ENCODE measurements around the gene GCLM.
"Not testable (repeated sequence)": the region's sequence is repeated elsewhere in the genome, so short reads cannot be mapped to it uniquely, and the experiment has no call there.

The GCLM gene

DNA sequence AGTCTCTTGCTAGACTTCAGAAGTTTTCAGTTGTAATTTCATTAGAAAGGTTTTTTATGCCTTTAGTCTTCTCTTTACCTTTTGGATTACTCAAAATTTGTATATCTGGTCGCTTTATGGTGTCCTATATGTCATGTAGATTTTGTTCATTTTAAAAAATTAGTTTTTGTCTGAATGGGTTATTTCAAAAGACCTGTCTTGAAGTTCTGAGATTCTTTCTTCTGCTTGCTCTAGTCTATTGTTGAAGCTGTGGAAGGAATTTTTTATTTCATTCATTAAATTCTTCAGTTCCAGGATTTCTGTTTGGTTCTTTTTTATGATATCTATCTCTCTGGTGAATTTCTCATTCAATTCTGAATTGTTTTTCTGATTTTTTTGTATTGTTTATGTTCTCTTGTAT lies 46.5 kb upstream of the GCLM start:
- Histone ChIP-seq H3K27me3 (ENCODE audit: insufficient read depth, poor library complexity, severe bottlenecking) (no peaks in the 10 kb centered on the region), H3K4me3 (replicated peaks; ENCODE audit: insufficient read depth, low read length) (no peak overlapping the region), H3K27ac (replicated peaks) (no peak overlapping the region)
- TF ChIP-seq SPI1 (IDR thresholded peaks at IDR 0.05; ENCODE audit: borderline replicate concordance, low read depth) (no peak), GABPA (IDR thresholded peaks at IDR 0.05; ENCODE audit: low read depth) (no peak), POLR2AphosphoS5 (IDR thresholded peaks at IDR 0.05; ENCODE audit: low read depth) (no peak)
- TF ChIP-seq, protein P1, sequence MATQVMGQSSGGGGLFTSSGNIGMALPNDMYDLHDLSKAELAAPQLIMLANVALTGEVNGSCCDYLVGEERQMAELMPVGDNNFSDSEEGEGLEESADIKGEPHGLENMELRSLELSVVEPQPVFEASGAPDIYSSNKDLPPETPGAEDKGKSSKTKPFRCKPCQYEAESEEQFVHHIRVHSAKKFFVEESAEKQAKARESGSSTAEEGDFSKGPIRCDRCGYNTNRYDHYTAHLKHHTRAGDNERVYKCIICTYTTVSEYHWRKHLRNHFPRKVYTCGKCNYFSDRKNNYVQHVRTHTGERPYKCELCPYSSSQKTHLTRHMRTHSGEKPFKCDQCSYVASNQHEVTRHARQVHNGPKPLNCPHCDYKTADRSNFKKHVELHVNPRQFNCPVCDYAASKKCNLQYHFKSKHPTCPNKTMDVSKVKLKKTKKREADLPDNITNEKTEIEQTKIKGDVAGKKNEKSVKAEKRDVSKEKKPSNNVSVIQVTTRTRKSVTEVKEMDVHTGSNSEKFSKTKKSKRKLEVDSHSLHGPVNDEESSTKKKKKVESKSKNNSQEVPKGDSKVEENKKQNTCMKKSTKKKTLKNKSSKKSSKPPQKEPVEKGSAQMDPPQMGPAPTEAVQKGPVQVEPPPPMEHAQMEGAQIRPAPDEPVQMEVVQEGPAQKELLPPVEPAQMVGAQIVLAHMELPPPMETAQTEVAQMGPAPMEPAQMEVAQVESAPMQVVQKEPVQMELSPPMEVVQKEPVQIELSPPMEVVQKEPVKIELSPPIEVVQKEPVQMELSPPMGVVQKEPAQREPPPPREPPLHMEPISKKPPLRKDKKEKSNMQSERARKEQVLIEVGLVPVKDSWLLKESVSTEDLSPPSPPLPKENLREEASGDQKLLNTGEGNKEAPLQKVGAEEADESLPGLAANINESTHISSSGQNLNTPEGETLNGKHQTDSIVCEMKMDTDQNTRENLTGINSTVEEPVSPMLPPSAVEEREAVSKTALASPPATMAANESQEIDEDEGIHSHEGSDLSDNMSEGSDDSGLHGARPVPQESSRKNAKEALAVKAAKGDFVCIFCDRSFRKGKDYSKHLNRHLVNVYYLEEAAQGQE (IDR thresholded peaks at IDR 0.05; ENCODE audit: insufficient replicate concordance, low read depth): no peak
- TF ChIP-seq, protein P2, sequence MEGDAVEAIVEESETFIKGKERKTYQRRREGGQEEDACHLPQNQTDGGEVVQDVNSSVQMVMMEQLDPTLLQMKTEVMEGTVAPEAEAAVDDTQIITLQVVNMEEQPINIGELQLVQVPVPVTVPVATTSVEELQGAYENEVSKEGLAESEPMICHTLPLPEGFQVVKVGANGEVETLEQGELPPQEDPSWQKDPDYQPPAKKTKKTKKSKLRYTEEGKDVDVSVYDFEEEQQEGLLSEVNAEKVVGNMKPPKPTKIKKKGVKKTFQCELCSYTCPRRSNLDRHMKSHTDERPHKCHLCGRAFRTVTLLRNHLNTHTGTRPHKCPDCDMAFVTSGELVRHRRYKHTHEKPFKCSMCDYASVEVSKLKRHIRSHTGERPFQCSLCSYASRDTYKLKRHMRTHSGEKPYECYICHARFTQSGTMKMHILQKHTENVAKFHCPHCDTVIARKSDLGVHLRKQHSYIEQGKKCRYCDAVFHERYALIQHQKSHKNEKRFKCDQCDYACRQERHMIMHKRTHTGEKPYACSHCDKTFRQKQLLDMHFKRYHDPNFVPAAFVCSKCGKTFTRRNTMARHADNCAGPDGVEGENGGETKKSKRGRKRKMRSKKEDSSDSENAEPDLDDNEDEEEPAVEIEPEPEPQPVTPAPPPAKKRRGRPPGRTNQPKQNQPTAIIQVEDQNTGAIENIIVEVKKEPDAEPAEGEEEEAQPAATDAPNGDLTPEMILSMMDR (IDR thresholded peaks at IDR 0.05; ENCODE audit: insufficient read depth, low read length): no peak
- no peak for DNase-seq (ENCODE audit: low read depth in 1 of 2, low spot score in 1 of 2)

DNA sequence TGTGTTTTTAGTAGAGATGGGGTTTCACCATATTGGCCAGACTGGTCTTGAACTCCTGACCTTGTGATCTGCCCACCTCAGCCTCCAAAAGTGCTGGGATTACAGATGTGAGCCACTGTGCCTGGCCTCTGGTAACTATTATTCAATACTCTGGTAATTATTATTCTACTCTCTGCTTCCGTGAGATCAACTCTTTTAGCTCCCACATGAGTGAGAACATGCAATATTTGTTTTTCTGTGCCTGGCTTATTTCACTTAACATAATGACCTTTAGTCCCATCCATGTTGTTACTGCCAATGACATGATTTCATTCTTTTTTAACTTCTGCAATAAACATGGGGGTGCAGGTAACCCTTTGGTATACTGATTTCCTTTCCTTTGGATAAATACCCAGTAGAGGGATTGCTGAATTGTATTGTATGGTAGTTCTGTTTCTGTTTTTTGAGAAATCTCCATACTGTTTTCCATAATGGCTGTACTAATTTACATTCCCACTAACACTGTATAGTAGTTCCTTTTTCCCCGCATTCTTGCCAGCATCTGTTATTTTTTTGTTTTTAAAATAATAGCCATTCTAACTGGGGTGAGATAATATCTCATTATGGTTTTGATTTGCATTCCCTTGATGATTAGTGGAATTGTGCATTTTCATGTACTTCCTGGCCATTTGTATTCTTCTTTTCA lies 37.9 kb upstream of the GCLM start:
- not testable (repeated sequence) for H3K27ac ChIP-seq (replicated peaks); H3K4me3 ChIP-seq (replicated peaks; ENCODE audit: insufficient read depth, low read length); DNase-seq (ENCODE audit: low read depth in 1 of 2, low spot score in 1 of 2); H3K27me3 ChIP-seq (ENCODE audit: insufficient read depth, poor library complexity, severe bottlenecking)

DNA sequence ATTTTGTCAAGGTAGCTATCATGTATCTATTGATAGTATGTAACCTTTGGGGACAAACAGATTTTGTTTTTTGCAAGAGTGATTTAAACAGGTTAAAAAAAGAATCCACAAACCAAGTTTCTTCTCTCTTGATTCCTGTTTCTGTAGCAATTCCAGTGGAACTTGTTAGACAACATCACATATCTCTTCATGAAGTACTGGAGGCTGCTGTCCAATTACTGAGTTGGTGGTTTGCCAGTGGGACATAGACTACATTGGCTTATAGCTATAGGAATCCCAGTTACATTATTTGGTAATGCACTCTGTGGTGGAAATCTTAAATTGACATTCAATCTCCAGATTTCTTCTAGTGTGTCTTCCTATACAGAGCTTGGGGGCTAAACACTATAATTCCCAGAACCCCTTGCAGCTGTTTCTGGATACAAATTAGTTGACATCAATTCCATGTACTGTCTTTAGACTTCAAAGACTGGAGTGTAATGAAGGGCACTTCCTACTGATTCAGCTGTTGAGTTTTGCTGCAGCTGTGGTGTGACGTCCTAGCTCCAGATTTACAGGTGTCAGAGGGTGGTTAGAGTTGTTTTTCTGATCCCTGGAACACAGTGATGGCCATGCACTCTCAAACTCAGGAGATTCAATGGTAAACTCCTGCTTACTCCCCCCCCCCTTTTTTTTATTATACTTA lies 29.4 kb upstream of the GCLM start:
- Histone ChIP-seq H3K4me3 (replicated peaks; ENCODE audit: insufficient read depth, low read length) (no peak overlapping the region), H3K27ac (replicated peaks) (no peak overlapping the region), H3K27me3 (ENCODE audit: insufficient read depth, poor library complexity, severe bottlenecking) (no peaks in the 10 kb centered on the region)
- TF ChIP-seq, protein P2 (IDR thresholded peaks at IDR 0.05; ENCODE audit: insufficient read depth, low read length): no peak
- TF ChIP-seq SPI1 (IDR thresholded peaks at IDR 0.05; ENCODE audit: borderline replicate concordance, low read depth): no peak
- no peak for TF ChIP-seq POLR2AphosphoS5 (IDR thresholded peaks at IDR 0.05; ENCODE audit: low read depth)
- TF ChIP-seq, protein P1 (IDR thresholded peaks at IDR 0.05; ENCODE audit: insufficient replicate concordance, low read depth): no peak
- TF ChIP-seq GABPA (IDR thresholded peaks at IDR 0.05; ENCODE audit: low read depth): no peak
- DNase-seq (ENCODE audit: low read depth in 1 of 2, low spot score in 1 of 2): no peak

DNA sequence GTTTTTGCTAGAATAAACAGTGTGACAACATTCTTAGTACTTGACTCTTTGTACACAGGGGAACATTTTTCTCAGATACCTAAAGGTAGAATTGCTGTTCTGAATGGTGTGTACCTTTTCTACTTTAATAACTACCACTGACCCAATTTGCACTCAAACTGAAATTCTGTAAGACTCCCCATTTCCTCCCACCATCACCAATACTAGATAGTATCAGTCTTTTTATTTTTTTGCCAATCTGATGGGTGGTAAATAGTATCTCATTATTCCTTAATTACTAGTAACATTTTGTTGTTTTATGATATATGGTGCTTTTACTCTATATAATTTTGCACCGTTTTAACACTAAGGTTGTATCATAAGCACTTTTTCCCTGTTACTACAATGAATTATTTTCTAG lies 28.8 kb upstream of the GCLM start:
- H3K27ac ChIP-seq (replicated peaks): no peak overlapping the region
- no peak for DNase-seq (ENCODE audit: low read depth in 1 of 2, low spot score in 1 of 2)
- TF ChIP-seq GABPA (IDR thresholded peaks at IDR 0.05; ENCODE audit: low read depth): no peak
- no peak for TF ChIP-seq SPI1 (IDR thresholded peaks at IDR 0.05; ENCODE audit: borderline replicate concordance, low read depth)
- TF ChIP-seq, protein P1 (IDR thresholded peaks at IDR 0.05; ENCODE audit: insufficient replicate concordance, low read depth): no peak
- TF ChIP-seq, protein P2 (IDR thresholded peaks at IDR 0.05; ENCODE audit: insufficient read depth, low read length): no peak
- no peak for TF ChIP-seq POLR2AphosphoS5 (IDR thresholded peaks at IDR 0.05; ENCODE audit: low read depth)
- H3K4me3 ChIP-seq (replicated peaks; ENCODE audit: insufficient read depth, low read length): no peak overlapping the region
- H3K27me3 ChIP-seq (ENCODE audit: insufficient read depth, poor library complexity, severe bottlenecking): no peaks in the 10 kb centered on the region

Data from HL-60 (cell line).